HEK293 (cell line): ENCODE measurements around the gene TBC1D14.
A peak's percentile ranks its signal among the peaks of the same experiment; 100 is the strongest.

ENCODE experiments used
- CTCF ChIA-PET: fragments of 350-600 bp; formaldehyde crosslinking; extraction: SDS; loops from one replicate; lab custom pipeline; 2021; ENCODE audit warnings: antibody characterized with exemption; lab: Yijun Ruan, JAX
- POLR2A ChIA-PET: fragments of 300-600 bp; formaldehyde crosslinking; extraction: SDS; loops from one replicate; lab custom pipeline; 2020; ENCODE audit warnings: antibody characterized with exemption, inconsistent platforms; lab: Yijun Ruan, JAX
- H3K27ac ChIP-seq: fragments of 200-500 bp; sonication (Bioruptor generic); 2 replicates; pipeline ENCODE4 v1.5.1; 2014; ENCODE audit warnings: low read depth, low read length, control low read depth, inconsistent platforms; ENCODE audit errors: extremely low read depth
- H3K36me3 ChIP-seq, 2 experiments: fragments of 200-500 bp in 1 of 2; sonication (Bioruptor generic) in 1 of 2; 1 replicate in 1 of 2; 2 replicates in 1 of 2; pipeline ENCODE4 v1.5.1; 2014 to 2017; ENCODE audit warnings: inconsistent platforms in 2 of 2, low read length in 2 of 2; ENCODE audit not compliant: control insufficient read depth in 2 of 2, insufficient read depth in 1 of 2
- H3K4me1 ChIP-seq: fragments of 200-500 bp; sonication (Bioruptor generic); 2 replicates; pipeline ENCODE4 v1.5.1; 2014; ENCODE audit warnings: mild to moderate bottlenecking, low read length, inconsistent platforms; ENCODE audit not compliant: control insufficient read depth, insufficient read depth
- H3K4me3 ChIP-seq: 2 replicates; pipeline ENCODE4 v1.5.1; 2011; ENCODE audit warnings: low read depth, mild to moderate bottlenecking, control low read depth, low read length, moderate library complexity
- H3K9me3 ChIP-seq: fragments of 200-500 bp; sonication (Bioruptor generic); 2 replicates; pipeline ENCODE4 v1.5.1; 2014; ENCODE audit warnings: low read depth, low read length, inconsistent platforms; ENCODE audit not compliant: control insufficient read depth, insufficient read depth
- GLI2 ChIP-seq: fragments of 450-650 bp; formaldehyde crosslinking; IDR thresholded peaks from 2 replicates; pipeline ENCODE4; 2017; ENCODE audit warnings: missing biosample characterization, missing genetic modification characterization, low read depth, borderline replicate concordance
- HOXA7 ChIP-seq: sonication (generic); formaldehyde crosslinking; IDR thresholded peaks from 2 replicates; pipeline ENCODE4 v1.8.1; 2022; ENCODE audit warnings: missing genetic modification reagents, borderline replicate concordance
- KLF10 ChIP-seq: fragments of 450-650 bp; IDR thresholded peaks from 2 replicates; pipeline ENCODE4 v1.5.1; 2018; ENCODE audit warnings: missing biosample characterization, mild to moderate bottlenecking, missing genetic modification characterization
- KLF9 ChIP-seq: fragments of 450-650 bp; formaldehyde crosslinking; IDR thresholded peaks from 2 replicates; pipeline ENCODE4 v1.5.1; 2016; ENCODE audit warnings: missing biosample characterization, missing genetic modification characterization, low read depth
- ZBTB48 ChIP-seq: fragments of 450-650 bp; formaldehyde crosslinking; IDR thresholded peaks from 2 replicates; pipeline ENCODE4 v1.5.1; 2016; ENCODE audit warnings: missing biosample characterization, missing genetic modification characterization
- ZNF132 ChIP-seq: fragments of 450-650 bp; formaldehyde crosslinking; IDR thresholded peaks from 2 replicates; pipeline ENCODE4 v1.5.1; 2017; ENCODE audit warnings: missing biosample characterization, missing genetic modification characterization, borderline replicate concordance
- ZNF248 ChIP-seq: fragments of 450-650 bp; formaldehyde crosslinking; IDR thresholded peaks from 2 replicates; pipeline ENCODE4 v1.5.1; 2017; ENCODE audit warnings: missing biosample characterization, missing genetic modification characterization
- ZNF560 ChIP-seq: fragments of 450-650 bp; formaldehyde crosslinking; IDR thresholded peaks from 2 replicates; pipeline ENCODE4 v1.5.1; 2017; ENCODE audit warnings: missing biosample characterization, missing genetic modification characterization, borderline replicate concordance
- ZNF610 ChIP-seq: fragments of 450-650 bp; formaldehyde crosslinking; IDR thresholded peaks from 2 replicates; pipeline ENCODE4 v1.5.1; 2016; ENCODE audit warnings: missing biosample characterization, missing genetic modification characterization, borderline replicate concordance
- ZNF664 ChIP-seq: fragments of 450-650 bp; formaldehyde crosslinking; IDR thresholded peaks from 2 replicates; pipeline ENCODE4 v1.5.1; 2016; ENCODE audit warnings: missing biosample characterization, missing genetic modification characterization
- ZNF677 ChIP-seq: fragments of 450-650 bp; IDR thresholded peaks from 2 replicates; pipeline ENCODE4 v1.5.0; 2018; ENCODE audit warnings: missing biosample characterization, mild to moderate bottlenecking, missing genetic modification characterization, moderate library complexity
- ZNF777 ChIP-seq: fragments of 450-650 bp; formaldehyde crosslinking; IDR thresholded peaks from 2 replicates; pipeline ENCODE4 v1.5.1; 2017; ENCODE audit warnings: missing biosample characterization, missing genetic modification characterization, borderline replicate concordance
- TF ChIP-seq, protein P1 (sequence below): fragments of 450-650 bp; formaldehyde crosslinking; IDR thresholded peaks from 2 replicates; pipeline ENCODE4 v1.5.1; 2017; ENCODE audit warnings: missing biosample characterization, missing genetic modification characterization
- TF ChIP-seq, protein P2 (sequence below): fragments of 450-650 bp; formaldehyde crosslinking; IDR thresholded peaks from 2 replicates; pipeline ENCODE4 v1.5.1; 2016; ENCODE audit warnings: missing biosample characterization, missing genetic modification characterization
- TF ChIP-seq, protein P3 (sequence below): fragments of 450-650 bp; formaldehyde crosslinking; IDR thresholded peaks from 2 replicates; pipeline ENCODE4 v1.5.1; 2017; ENCODE audit warnings: missing biosample characterization, missing genetic modification characterization

The TBC1D14 gene

DNA sequence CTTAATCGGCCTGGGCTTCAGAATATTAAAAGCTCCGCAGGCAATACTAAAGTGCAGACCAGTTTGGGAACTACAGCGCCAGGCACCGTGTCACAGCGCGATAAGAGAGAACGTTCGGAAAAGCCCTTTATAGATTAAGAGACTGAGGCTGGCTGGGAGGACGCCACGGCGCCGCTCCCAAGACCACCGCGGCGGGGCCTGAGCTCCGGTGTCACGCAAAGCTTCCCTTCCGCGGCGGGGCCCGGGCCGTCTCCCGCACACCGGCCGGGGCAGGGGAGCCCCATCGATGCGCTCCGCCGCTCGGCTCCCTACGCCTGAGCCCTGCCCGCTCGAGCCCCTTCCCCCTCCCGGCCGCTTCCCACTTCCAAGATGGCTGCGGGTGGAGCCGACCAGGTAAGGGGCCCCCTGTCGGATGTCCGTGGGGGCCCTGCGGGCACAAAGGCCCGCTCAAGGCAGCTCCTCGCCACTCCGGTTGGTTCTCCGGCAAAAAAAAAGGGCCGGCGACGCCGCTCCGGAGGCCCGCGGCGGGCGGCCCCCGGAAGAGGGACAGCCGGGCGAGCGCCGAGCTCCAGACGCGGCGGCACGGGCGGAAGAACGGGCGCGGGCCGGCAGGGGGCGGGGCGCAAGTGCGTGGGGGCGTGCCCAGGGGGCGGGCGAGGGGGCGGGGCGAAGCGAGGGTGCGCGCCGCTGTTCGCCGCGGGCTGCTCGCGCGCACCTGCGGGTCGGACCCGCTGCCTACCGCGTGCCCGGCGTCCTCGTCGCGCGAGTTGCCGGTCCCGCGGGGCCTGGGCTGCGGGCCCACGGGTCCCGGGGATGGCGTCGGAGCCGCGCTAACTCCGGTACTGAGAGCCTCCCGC is at the start of gene TBC1D14 (continued):
- TF ChIP-seq, protein P1, sequence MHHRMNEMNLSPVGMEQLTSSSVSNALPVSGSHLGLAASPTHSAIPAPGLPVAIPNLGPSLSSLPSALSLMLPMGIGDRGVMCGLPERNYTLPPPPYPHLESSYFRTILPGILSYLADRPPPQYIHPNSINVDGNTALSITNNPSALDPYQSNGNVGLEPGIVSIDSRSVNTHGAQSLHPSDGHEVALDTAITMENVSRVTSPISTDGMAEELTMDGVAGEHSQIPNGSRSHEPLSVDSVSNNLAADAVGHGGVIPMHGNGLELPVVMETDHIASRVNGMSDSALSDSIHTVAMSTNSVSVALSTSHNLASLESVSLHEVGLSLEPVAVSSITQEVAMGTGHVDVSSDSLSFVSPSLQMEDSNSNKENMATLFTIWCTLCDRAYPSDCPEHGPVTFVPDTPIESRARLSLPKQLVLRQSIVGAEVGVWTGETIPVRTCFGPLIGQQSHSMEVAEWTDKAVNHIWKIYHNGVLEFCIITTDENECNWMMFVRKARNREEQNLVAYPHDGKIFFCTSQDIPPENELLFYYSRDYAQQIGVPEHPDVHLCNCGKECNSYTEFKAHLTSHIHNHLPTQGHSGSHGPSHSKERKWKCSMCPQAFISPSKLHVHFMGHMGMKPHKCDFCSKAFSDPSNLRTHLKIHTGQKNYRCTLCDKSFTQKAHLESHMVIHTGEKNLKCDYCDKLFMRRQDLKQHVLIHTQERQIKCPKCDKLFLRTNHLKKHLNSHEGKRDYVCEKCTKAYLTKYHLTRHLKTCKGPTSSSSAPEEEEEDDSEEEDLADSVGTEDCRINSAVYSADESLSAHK, result no peak
- TF ChIP-seq ZNF610 (tag by site-specific recombination), result 0 out of 2 replicates have a peak, but pooled peaks have one; percentile 40

DNA sequence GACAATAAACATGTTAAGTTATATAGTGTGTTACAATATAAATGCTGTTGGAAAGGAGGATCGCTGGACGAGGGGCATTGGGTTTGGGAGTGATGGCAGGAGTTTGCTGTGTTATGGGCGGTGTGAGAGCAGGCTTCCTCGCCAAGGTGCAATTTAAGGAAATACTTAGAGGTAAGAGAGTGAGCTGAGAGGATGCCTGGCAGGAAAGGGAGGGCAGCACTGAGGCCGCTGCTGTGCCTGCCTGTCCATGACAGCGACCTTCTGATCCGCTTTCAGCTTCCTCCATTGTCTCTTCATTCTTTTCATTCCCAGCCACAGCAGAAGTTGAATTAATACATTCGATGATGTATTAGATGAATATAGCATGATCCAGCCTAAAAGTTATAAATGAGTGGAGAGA is 41.2 kb upstream of the TBC1D14 start:
- ChIA-PET POLR2A (no interaction called here), CTCF (interaction anchor here (0.5 kb wide), 1 partner anchor 147 kb away, joined by 3 read pairs; no protein-coding TSS in a partner anchor)
- no peak for TF ChIP-seq ZNF677 (tag by site-specific recombination)
- TF ChIP-seq ZNF132 (tag by site-specific recombination), result no peak
- TF ChIP-seq, protein P2, sequence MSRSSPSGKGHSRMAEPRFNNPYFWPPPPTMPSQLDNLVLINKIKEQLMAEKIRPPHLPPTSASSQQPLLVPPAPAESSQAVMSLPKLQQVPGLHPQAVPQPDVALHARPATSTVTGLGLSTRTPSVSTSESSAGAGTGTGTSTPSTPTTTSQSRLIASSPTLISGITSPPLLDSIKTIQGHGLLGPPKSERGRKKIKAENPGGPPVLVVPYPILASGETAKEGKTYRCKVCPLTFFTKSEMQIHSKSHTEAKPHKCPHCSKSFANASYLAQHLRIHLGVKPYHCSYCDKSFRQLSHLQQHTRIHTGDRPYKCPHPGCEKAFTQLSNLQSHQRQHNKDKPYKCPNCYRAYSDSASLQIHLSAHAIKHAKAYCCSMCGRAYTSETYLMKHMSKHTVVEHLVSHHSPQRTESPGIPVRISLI (tag by site-specific recombination), result no peak
- no peak for TF ChIP-seq ZNF664 (tag by site-specific recombination)
- TF ChIP-seq HOXA7, result no peak
- no peak for TF ChIP-seq ZNF777 (tag by site-specific recombination)
- TF ChIP-seq, protein P3, sequence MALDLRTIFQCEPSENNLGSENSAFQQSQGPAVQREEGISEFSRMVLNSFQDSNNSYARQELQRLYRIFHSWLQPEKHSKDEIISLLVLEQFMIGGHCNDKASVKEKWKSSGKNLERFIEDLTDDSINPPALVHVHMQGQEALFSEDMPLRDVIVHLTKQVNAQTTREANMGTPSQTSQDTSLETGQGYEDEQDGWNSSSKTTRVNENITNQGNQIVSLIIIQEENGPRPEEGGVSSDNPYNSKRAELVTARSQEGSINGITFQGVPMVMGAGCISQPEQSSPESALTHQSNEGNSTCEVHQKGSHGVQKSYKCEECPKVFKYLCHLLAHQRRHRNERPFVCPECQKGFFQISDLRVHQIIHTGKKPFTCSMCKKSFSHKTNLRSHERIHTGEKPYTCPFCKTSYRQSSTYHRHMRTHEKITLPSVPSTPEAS, result no peak
- TF ChIP-seq ZBTB48 (tag by site-specific recombination), result no peak
- no peak for TF ChIP-seq KLF10 (tag by site-specific recombination)

DNA sequence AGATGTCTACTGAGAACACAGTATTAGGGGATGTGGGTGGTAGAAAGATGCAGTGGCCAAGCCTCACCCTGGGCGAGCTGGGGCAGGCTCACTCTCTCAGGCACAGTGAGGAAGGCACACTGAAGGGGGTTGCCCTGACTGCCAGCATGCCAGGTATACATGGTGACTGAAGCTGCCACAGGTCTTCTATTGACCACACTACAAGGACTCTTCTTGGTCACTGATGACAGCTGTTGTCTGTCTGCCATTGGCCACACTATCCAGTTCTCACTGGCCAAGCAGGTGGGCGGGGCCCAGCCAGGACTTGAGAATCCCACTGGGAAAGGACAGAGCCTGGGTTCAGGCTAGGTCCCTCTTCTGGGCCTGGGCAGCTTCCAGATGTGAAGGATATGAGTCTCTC is 39.7 kb upstream of the TBC1D14 start:
- Histone ChIP-seq H3K4me3 (no peak overlapping the region), H3K36me3 (peaks cover 0 to 79% of the 10 kb centered on the region in 2 experiments; a peak in 2 of 3 replicates), H3K9me3 (no peaks in the 10 kb centered on the region), H3K27ac (no peak overlapping the region), H3K4me1 (no peaks in the 10 kb centered on the region)
- TF ChIP-seq ZNF560 (tag by site-specific recombination), result no peak
- 0 out of 2 replicates have a peak, but pooled peaks have one; percentile 25 for TF ChIP-seq KLF9 (tag by site-specific recombination)
- no peak for TF ChIP-seq ZNF248 (tag by site-specific recombination)
- TF ChIP-seq GLI2 (tag by site-specific recombination), result no peak
- ChIA-PET POLR2A (no interaction called here), CTCF (no interaction called here)

More for the DNA sequence above, 41.2 kb upstream of the TBC1D14 start:
- Histone ChIP-seq H3K4me3 (no peak overlapping the region), H3K27ac (no peak overlapping the region), H3K9me3 (no peaks in the 10 kb centered on the region), H3K36me3 (peaks cover 4 to 74% of the 10 kb centered on the region in 2 experiments; a peak in 2 of 3 replicates), H3K4me1 (no peaks in the 10 kb centered on the region)
